ENCODE results near the gene PTX4.

DNA sequence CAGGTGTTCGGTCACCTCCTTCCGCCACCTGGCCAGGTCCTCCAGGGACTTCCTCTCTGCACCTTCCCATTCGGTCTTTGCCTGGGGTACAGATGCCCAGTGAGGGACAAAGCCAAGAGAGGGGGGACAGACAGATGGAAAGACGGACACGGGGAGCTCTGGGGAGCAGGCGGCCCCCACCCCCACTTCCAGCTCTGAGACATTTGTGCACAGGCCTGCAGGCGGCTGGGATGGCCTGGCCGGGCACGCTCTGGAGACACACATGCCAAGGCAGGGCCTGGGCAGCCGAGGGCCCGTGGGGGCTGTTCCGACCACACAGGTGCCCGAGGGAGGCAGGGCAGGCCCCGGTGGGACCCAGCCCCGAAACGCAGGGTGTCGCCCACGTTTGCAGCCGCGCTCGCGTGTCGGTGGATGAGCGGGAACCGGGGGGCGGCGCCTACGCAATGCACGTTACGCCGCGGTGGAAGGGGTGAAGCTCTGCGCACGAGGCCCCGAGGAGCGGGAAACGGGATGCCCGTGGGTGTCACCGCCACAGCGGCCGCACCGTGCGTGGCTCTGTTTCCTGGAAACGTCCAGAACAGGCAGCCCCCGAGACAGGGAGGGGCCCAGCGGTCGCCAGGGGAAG, 51.9 kb downstream of the PTX4 start:
- TF ChIP-seq POLR2A (IDR thresholded peaks at IDR 0.05; ENCODE audit: low read depth, low read length) (no peak), GATA2 (IDR thresholded peaks at IDR 0.05; ENCODE audit: insufficient read depth, insufficient read length, low read depth, low read length) (no peak)

Data from endothelial cell of umbilical vein (primary cell).